Thyroid gland (tissue), 4 donors: ENCODE data around the gene VPS4A.

Source experiments
- POLR2A ChIP-seq, 2 donors: fragments of 450-650 bp; IDR thresholded peaks; one replicate each; pipeline ENCODE4 v1.6.1; 2017; ENCODE audit warnings: antibody characterized with exemption in 2 of 2, mild to moderate bottlenecking in 2 of 2, moderate library complexity in 1 of 2
- TF ChIP-seq, protein P1 (sequence below), 6 experiments: fragments of 200-600 bp in 3 of 6; fragments of 450-650 bp in 3 of 6; sonication (generic) in 3 of 6; IDR thresholded peaks; one replicate each; pipeline ENCODE4 v1.5.1; 2016 to 2019; ENCODE audit warnings: antibody characterized with exemption in 6 of 6, mild to moderate bottlenecking in 2 of 6, inconsistent platforms in 1 of 6, moderate library complexity in 1 of 6

- TF ChIP-seq, protein P1, sequence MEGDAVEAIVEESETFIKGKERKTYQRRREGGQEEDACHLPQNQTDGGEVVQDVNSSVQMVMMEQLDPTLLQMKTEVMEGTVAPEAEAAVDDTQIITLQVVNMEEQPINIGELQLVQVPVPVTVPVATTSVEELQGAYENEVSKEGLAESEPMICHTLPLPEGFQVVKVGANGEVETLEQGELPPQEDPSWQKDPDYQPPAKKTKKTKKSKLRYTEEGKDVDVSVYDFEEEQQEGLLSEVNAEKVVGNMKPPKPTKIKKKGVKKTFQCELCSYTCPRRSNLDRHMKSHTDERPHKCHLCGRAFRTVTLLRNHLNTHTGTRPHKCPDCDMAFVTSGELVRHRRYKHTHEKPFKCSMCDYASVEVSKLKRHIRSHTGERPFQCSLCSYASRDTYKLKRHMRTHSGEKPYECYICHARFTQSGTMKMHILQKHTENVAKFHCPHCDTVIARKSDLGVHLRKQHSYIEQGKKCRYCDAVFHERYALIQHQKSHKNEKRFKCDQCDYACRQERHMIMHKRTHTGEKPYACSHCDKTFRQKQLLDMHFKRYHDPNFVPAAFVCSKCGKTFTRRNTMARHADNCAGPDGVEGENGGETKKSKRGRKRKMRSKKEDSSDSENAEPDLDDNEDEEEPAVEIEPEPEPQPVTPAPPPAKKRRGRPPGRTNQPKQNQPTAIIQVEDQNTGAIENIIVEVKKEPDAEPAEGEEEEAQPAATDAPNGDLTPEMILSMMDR (IDR thresholded peaks at IDR 0.05) = no peak
- no peak for TF ChIP-seq POLR2A (IDR thresholded peaks at IDR 0.05)
Observed at GRCh38 chr16:69327585-69328310, 16.6 kb downstream of the VPS4A start.
